Right atrium auricular region (tissue), 2 donors: ENCODE results near the gene BMAL2. TPM values are rescaled to one million over a fixed set of nuclear protein-coding genes. Genes with fewer than 3 reads are reported as not detected.

Experiments
- DNase-seq: peaks from one replicate; pipeline ENCODE4 v3.0.0-alpha.2; 2019; ENCODE audit warnings: low spot score
- H3K27ac ChIP-seq, 2 donors: fragments of 200-600 bp; sonication (generic); 1 replicate in 1 of 2; 2 replicates in 1 of 2; pipeline ENCODE4 v1.5.1; 2016 to 2019
- H3K27me3 ChIP-seq, 2 donors: fragments of 200-600 bp; sonication (generic); one replicate each; pipeline versions ENCODE4 v1.5.1 to v1.6.0; 2017 to 2019
- H3K36me3 ChIP-seq: fragments of 200-600 bp; sonication (generic); one replicate; pipeline ENCODE4 v1.5.1; 2016
- H3K4me1 ChIP-seq, 2 donors: fragments of 200-600 bp; sonication (generic); one replicate each; pipeline versions ENCODE4 v1.5.1 to v1.6.0; 2017 to 2019
- H3K4me3 ChIP-seq, 2 donors: fragments of 200-600 bp; sonication (generic); 1 replicate in 1 of 2; 2 replicates in 1 of 2; pipeline ENCODE4 v1.5.1; 2017 to 2019; ENCODE audit warnings: mild to moderate bottlenecking in 1 of 2, moderate library complexity in 1 of 2
- H3K9me3 ChIP-seq, 2 donors: fragments of 200-600 bp; sonication (generic); one replicate each; pipeline ENCODE4 v1.5.1; 2019
- CTCF ChIP-seq, 2 donors: fragments of 200-600 bp; sonication (generic); IDR thresholded peaks; one replicate each; pipeline ENCODE4 v1.5.1; 2019; ENCODE audit warnings: antibody characterized with exemption in 2 of 2
- total RNA-seq, 2 donors: library from RNA; depleted of rRNA; stranded (reverse); fragments of >200 nt; gene quantifications; one replicate each; pipeline ENCODE4 v1.1.0, GENCODE V29; 2016

The BMAL2 gene
- total RNA-seq, 2 donors from 2014 or later = 0.56 to 1.6 TPM

DNA sequence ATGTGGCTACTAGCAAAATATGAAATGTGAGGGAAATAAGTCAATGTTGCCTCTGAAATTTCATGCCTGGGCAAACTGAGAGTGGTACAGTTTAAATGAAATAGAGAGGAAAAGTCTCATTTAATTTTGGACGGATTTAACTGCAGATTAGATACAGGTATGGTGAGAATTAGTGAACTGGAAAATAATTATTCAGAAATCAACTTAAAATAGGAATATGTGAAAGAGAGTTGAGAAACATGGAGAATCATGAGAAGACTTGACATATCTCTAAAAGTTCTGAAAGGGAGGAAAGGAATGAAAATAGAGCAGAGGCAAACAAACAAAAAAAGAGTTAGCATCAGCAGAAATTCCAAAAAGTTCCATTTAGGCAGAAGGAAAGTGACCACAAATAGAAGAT lies 33.5 kb upstream of the BMAL2 start:
- TF ChIP-seq CTCF (IDR thresholded peaks at IDR 0.05) = no peak
- Histone ChIP-seq H3K36me3 (peaks cover 50% of the 10 kb centered on the region), H3K4me3 (no peak overlapping the region), H3K9me3 (no peaks in the 10 kb centered on the region), H3K4me1 (peaks cover 0 to 52% of the 10 kb centered on the region in 2 donors), H3K27me3 (no peaks in the 10 kb centered on the region), H3K27ac (no peak overlapping the region)
- DNase-seq = no peak

GRCh38 chr12:27300226-27300625 lies 32.4 kb upstream of the BMAL2 start:
- H3K4me3 ChIP-seq = no peak overlapping the region
- H3K27me3 ChIP-seq = no peaks in the 10 kb centered on the region
- TF ChIP-seq CTCF (IDR thresholded peaks at IDR 0.05) = no peak
- DNase-seq = no peak
- H3K27ac ChIP-seq = no peak overlapping the region
- H3K36me3 ChIP-seq = peaks cover 50% of the 10 kb centered on the region
- no peaks in the 10 kb centered on the region for H3K9me3 ChIP-seq
- H3K4me1 ChIP-seq = peaks cover 0 to 43% of the 10 kb centered on the region in 2 donors

DNA sequence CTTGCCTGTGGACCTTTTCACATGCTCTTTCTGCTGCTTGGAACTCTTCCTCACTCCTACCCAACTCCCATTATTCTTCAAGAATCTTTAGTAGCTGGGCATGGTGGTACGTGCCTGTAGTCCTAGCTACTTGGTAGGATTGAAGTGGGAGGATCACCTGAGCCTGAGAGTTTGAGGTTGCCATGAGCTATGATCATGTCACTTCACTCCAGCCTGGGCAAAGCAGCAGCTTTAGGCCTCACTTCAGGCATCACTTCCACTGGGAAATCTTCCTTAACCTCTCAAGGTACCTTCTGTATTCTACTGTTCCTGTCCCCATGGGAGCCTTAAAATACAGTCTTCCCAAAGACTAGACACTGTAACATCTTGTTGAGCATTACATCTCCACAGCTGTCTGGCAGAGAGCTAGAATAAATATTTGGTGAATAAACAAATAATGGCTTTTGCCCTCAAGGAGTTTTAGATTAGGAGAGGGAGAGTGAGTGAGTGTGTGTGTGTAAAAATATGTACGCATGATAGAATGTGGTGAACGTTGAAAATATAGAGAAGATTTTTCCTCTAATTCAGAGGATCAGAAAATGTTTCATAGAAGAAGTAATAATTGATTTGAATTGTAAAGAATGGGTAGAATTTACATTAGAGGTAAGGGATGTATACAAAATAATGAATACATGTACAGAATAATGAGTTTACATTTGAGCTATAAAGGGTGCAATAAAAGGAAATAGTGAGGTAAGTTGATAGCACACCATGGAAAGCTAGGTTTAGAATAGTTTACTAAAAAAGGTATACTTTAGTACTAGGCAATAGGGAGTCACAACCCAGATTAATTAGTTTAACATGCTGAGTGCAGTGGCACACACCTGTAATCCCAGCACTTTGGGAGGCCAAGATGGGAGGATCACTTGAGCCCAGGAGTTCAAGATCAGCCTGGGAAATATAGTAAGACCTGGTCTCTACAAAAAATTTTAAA lies 29.2 kb upstream of the BMAL2 start:
- no peak for TF ChIP-seq CTCF (IDR thresholded peaks at IDR 0.05)
- Histone ChIP-seq H3K4me3 (no peak overlapping the region), H3K36me3 (peaks cover 42% of the 10 kb centered on the region), H3K4me1 (peaks cover 0 to 13% of the 10 kb centered on the region in 2 donors), H3K27ac (no peak overlapping the region), H3K27me3 (no peaks in the 10 kb centered on the region), H3K9me3 (no peaks in the 10 kb centered on the region)
- no peak for DNase-seq

- H3K27me3 ChIP-seq = no peaks in the 10 kb centered on the region
- no peak overlapping the region for H3K4me3 ChIP-seq
- peaks cover 47% of the 10 kb centered on the region for H3K36me3 ChIP-seq
- H3K4me1 ChIP-seq = peaks cover 0 to 8% of the 10 kb centered on the region in 2 donors
- peak overlapping the region in 1 of 2 donors; percentile 41 for H3K27ac ChIP-seq
- no peak for DNase-seq
- H3K9me3 ChIP-seq = no peaks in the 10 kb centered on the region
- no peak for TF ChIP-seq CTCF (IDR thresholded peaks at IDR 0.05)
Observed at GRCh38 chr12:27304856-27305255, 27.8 kb upstream of the BMAL2 start.

- H3K9me3 ChIP-seq = no peaks in the 10 kb centered on the region
- H3K27me3 ChIP-seq = no peaks in the 10 kb centered on the region
- peaks cover 50% of the 10 kb centered on the region for H3K36me3 ChIP-seq
- H3K27ac ChIP-seq = peak overlapping the region; percentile 15 to 41
- DNase-seq = no peak
- peaks cover 0 to 8% of the 10 kb centered on the region in 2 donors for H3K4me1 ChIP-seq
- peak; percentile 51 to 74 for TF ChIP-seq CTCF (IDR thresholded peaks at IDR 0.05)
- no peak overlapping the region for H3K4me3 ChIP-seq
Observed at GRCh38 chr12:27305673-27306456, 26.8 kb upstream of the BMAL2 start.
